PFSK-1 (cell line): ENCODE measurements around the gene CASQ2.

Experiments used
- FOXP2 ChIP-seq: optimal IDR thresholded peaks from 2 replicates; pipeline ENCODE3; 2011; ENCODE audit warnings: borderline replicate concordance, control low read depth, inconsistent platforms; ENCODE audit not compliant: insufficient read depth; ENCODE audit errors: extremely low read length, extremely low read depth
- POLR2AphosphoS5 ChIP-seq: IDR thresholded peaks from 2 replicates; pipeline ENCODE4 v1.6.1; 2012; ENCODE audit warnings: low read depth, mild to moderate bottlenecking, control low read depth, low read length, moderate library complexity
- SIN3A ChIP-seq: IDR thresholded peaks from 2 replicates; pipeline ENCODE4 v1.6.1; 2012; ENCODE audit warnings: mild to moderate bottlenecking, low read length, moderate library complexity, borderline replicate concordance; ENCODE audit not compliant: insufficient read depth
- TAF1 ChIP-seq: IDR thresholded peaks from 2 replicates; pipeline ENCODE4 v1.6.1; 2012; ENCODE audit warnings: low read length, control low read depth, borderline replicate concordance; ENCODE audit not compliant: insufficient read depth
- TF ChIP-seq, protein P1 (sequence below), 2 experiments: IDR thresholded peaks; 2 replicates each; pipeline versions ENCODE4 v1.6.1 to v1.8.0; 2011 to 2012; ENCODE audit warnings: low read depth in 2 of 2, low read length in 2 of 2, control low read depth in 1 of 2, inconsistent platforms in 1 of 2, mild to moderate bottlenecking in 1 of 2, moderate library complexity in 1 of 2; ENCODE audit not compliant: insufficient read depth in 1 of 2

CASQ2 gene

DNA sequence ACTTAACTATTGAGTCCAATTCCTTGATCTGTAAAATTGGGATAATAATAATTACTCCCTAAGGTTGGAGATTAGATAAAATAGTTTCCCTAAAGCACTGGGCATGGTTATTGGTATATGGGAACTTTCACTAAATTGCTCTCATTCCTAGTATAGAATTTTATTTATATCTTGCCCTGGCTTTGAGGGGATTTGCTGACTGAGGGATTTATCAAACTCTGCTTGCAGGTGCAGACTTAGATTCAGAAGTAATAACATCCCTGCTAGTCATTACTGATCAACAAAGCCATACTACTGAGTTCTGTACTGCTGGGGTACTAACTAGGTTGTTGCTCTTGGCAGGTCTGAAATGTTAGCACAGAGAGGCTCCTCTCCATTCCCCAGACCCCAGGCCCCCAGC lies 41.9 kb downstream of the CASQ2 start:
- no peak for TF ChIP-seq POLR2AphosphoS5
- TF ChIP-seq, protein P1, sequence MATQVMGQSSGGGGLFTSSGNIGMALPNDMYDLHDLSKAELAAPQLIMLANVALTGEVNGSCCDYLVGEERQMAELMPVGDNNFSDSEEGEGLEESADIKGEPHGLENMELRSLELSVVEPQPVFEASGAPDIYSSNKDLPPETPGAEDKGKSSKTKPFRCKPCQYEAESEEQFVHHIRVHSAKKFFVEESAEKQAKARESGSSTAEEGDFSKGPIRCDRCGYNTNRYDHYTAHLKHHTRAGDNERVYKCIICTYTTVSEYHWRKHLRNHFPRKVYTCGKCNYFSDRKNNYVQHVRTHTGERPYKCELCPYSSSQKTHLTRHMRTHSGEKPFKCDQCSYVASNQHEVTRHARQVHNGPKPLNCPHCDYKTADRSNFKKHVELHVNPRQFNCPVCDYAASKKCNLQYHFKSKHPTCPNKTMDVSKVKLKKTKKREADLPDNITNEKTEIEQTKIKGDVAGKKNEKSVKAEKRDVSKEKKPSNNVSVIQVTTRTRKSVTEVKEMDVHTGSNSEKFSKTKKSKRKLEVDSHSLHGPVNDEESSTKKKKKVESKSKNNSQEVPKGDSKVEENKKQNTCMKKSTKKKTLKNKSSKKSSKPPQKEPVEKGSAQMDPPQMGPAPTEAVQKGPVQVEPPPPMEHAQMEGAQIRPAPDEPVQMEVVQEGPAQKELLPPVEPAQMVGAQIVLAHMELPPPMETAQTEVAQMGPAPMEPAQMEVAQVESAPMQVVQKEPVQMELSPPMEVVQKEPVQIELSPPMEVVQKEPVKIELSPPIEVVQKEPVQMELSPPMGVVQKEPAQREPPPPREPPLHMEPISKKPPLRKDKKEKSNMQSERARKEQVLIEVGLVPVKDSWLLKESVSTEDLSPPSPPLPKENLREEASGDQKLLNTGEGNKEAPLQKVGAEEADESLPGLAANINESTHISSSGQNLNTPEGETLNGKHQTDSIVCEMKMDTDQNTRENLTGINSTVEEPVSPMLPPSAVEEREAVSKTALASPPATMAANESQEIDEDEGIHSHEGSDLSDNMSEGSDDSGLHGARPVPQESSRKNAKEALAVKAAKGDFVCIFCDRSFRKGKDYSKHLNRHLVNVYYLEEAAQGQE (IDR thresholded peaks at IDR 0.05; ENCODE audit: insufficient read depth in 1 of 2, low read depth in 2 of 2, low read length in 2 of 2) = no peak
- TF ChIP-seq SIN3A = no peak
- no peak for TF ChIP-seq FOXP2
- TF ChIP-seq TAF1 = no peak

DNA sequence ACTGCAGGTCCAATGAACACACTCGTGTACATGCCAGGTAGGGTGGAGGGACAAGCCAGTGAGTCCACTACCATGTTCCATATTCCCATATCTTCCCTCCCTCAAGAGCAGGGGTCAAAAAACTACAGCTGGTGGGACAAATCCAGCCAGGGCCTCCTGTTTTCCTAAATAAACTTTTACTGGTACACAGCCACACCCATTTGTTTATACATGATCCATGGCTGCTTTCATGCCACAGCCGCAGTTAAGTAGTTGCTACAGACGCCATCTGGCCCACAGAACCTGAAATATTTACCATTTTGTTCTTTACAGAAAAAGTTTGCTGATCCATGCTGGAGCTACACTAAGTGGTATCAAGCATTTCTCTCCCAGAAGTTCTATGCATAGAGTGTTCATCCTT lies 42.4 kb downstream of the CASQ2 start:
- TF ChIP-seq POLR2AphosphoS5 (no peak), TAF1 (no peak), SIN3A (no peak), FOXP2 (no peak)
- TF ChIP-seq, protein P1 (IDR thresholded peaks at IDR 0.05; ENCODE audit: insufficient read depth in 1 of 2, low read depth in 2 of 2, low read length in 2 of 2) = no peak

DNA sequence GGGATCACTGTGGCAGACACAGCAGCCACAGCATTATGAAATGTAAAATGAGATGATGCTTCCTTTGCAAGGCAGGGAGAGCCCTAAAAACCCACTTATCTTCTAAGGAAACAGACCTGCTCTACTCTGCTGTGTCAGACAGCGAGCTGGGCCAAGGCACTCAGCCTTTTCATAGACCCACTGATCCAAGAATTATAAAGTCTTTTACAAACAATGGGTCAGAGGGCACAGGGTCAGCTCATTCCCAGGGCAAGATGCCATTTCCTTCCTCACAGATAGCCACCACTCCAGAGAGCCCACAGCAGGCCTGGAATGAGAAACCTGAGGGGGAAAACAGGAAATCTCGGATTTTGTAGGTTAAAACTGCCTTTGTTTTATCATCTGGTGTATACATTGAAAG lies 42.9 kb downstream of the CASQ2 start:
- TF ChIP-seq FOXP2 (no peak), SIN3A (no peak), TAF1 (no peak), POLR2AphosphoS5 (no peak)
- TF ChIP-seq, protein P1 (IDR thresholded peaks at IDR 0.05; ENCODE audit: insufficient read depth in 1 of 2, low read depth in 2 of 2, low read length in 2 of 2) = no peak

DNA sequence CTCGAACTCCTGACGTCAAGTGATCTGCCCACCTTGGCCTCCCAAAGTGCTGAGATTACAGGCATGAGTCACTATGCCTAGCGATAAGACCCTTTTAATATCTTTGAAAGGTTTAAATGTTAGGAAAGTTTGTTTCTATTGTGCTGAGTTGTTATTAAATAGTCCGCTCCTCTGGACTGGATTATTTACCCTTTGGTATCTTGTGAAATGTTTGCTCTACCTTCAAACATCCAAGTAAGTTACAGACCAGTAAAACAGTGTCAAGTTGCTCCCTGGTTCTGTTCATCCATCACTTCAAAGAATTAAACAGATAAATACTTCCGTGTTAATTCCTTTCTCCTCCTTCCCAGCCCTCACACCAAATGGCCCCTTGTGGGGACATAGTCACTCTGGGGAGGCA lies 44.8 kb downstream of the CASQ2 start:
- TF ChIP-seq FOXP2 (no peak), TAF1 (no peak), SIN3A (no peak), POLR2AphosphoS5 (no peak)
- TF ChIP-seq, protein P1 (IDR thresholded peaks at IDR 0.05; ENCODE audit: insufficient read depth in 1 of 2, low read depth in 2 of 2, low read length in 2 of 2) = no peak

DNA sequence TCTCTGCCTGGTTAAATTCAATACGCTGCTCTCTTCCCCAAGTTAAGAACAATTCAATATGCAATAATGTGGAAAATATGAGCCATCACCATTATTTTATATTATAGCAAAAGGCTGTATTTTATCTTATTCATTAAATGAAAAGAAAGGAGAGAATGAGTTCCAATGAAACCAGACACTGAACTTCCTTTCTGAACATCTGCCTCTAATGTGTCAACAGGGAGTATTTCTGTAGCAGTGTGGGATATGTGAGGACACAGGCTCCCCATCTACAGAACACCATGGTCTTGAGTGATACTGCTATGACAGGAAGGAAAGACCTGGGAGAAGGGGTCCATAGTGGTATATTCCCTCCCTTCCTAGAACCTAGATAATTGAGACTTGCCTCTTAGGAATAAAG lies 46.3 kb downstream of the CASQ2 start:
- TF ChIP-seq TAF1 (no peak), POLR2AphosphoS5 (no peak), SIN3A (no peak), FOXP2 (no peak)
- TF ChIP-seq, protein P1 (IDR thresholded peaks at IDR 0.05; ENCODE audit: insufficient read depth in 1 of 2, low read depth in 2 of 2, low read length in 2 of 2) = no peak
